Neural cell (in vitro differentiated cells): ENCODE measurements around the gene MAST4.

Experiments
- CTCF ChIP-seq: fragments of 450-650 bp; IDR thresholded peaks from 2 replicates; pipeline ENCODE4 v1.5.1; 2014; ENCODE audit warnings: antibody characterized with exemption, mild to moderate bottlenecking, moderate library complexity; ENCODE audit not compliant: poor library complexity, severe bottlenecking
- SMC3 ChIP-seq: fragments of 450-650 bp; conservative IDR thresholded peaks from 2 replicates; pipeline ENCODE4 v1.6.1; 2014; ENCODE audit warnings: antibody characterized with exemption, mild to moderate bottlenecking, moderate library complexity; ENCODE audit not compliant: poor library complexity

GRCh38 chr5:66860199-66860975 is 264.2 kb downstream of the MAST4 start:
- TF ChIP-seq CTCF: no peak
- no peak for TF ChIP-seq SMC3
